Endothelial cell of umbilical vein (primary cell): Measurements from ENCODE around the gene PSMA6. TPM values are rescaled to one million over a fixed set of nuclear protein-coding genes. Genes with fewer than 3 reads are reported as not detected.
"Not testable (repeated sequence)": the region's sequence is repeated elsewhere in the genome, so short reads cannot be mapped to it uniquely, and the experiment has no call there.

ENCODE experiments used
- BruUV-seq: library from RNA; stranded (reverse); fragments of 400-500 nt; replicated peaks from 2 replicates; lab custom pipeline; 2021; lab: Mats Ljungman, UMichigan
- CTCF ChIA-PET: fragments of 300-600, 350-600 bp; sonication (Branson Sonifier 250); formaldehyde crosslinking; loops from one replicate; lab custom pipeline; 2021; ENCODE audit warnings: antibody characterized with exemption, inconsistent platforms; lab: Charles Lee
- POLR2A ChIA-PET: fragments of 300-600, 350-600 bp; sonication (Branson Sonifier 250); formaldehyde crosslinking; loops from one replicate; lab custom pipeline; 2021; ENCODE audit warnings: antibody characterized with exemption, inconsistent platforms; lab: Charles Lee
- DNase-seq: peaks from one replicate; pipeline ENCODE4 v3.0.0-alpha.2; 2011; ENCODE audit warnings: low read depth, low spot score
- FAIRE-seq: peaks from 2 replicates; lab custom pipeline; 2011; peaks lifted over from hg19 to GRCh38; lab: Jason Lieb, UNC
- H2AFZ ChIP-seq: 2 replicates; pipeline ENCODE4 v1.6.0; 2012; ENCODE audit warnings: low read depth, low read length, control low read depth, inconsistent platforms
- H3K27ac ChIP-seq: 2 replicates; pipeline ENCODE4 v1.5.1; 2011; ENCODE audit warnings: low read depth, mild to moderate bottlenecking, control low read depth, low read length, moderate library complexity; ENCODE audit not compliant: insufficient read depth
- H3K27me3 ChIP-seq, 2 experiments: 2 replicates each; pipeline versions ENCODE4 v1.6.0 to v1.6.1; 2011; ENCODE audit warnings: low read length in 2 of 2, mixed read lengths in 1 of 2; ENCODE audit not compliant: control insufficient read depth in 2 of 2, insufficient read depth in 2 of 2
- H3K36me3 ChIP-seq, 2 experiments: 2 replicates in 1 of 2; 3 replicates in 1 of 2; pipeline ENCODE4 v1.5.1; 2011; ENCODE audit warnings: low read length in 2 of 2, mild to moderate bottlenecking in 1 of 2, moderate library complexity in 1 of 2; ENCODE audit not compliant: control insufficient read depth in 2 of 2, insufficient read depth in 2 of 2; ENCODE audit errors: extremely low read depth in 1 of 2
- H3K4me1 ChIP-seq: 3 replicates; pipeline ENCODE4 v1.5.1; 2011; ENCODE audit warnings: mild to moderate bottlenecking, low read length; ENCODE audit not compliant: control insufficient read depth, insufficient read depth; ENCODE audit errors: extremely low read depth
- H3K4me2 ChIP-seq: 2 replicates; pipeline ENCODE4 v1.6.1; 2011; ENCODE audit warnings: low read length, control low read depth, mixed read lengths; ENCODE audit not compliant: insufficient read depth
- H3K4me3 ChIP-seq, 3 experiments: fragments of 200-600 bp in 1 of 3; sonication (generic), shearing (Covaris generic) in 1 of 3; replicated peaks in 1 of 3; 2 replicates each; pipeline ENCODE4 v1.5.1; 2011 to 2016; ENCODE audit warnings: control low read depth in 3 of 3, low read length in 3 of 3, mild to moderate bottlenecking in 2 of 3, inconsistent platforms in 1 of 3, low read depth in 1 of 3, moderate library complexity in 1 of 3; ENCODE audit not compliant: insufficient read depth in 1 of 3
- H3K79me2 ChIP-seq: 2 replicates; pipeline ENCODE4 v1.6.0; 2012; ENCODE audit warnings: low read length, inconsistent platforms; ENCODE audit not compliant: control insufficient read depth, insufficient read depth
- H3K9ac ChIP-seq: replicated peaks from 2 replicates; pipeline ENCODE3; 2011; ENCODE audit warnings: low read length, control low read depth; ENCODE audit not compliant: insufficient read depth; ENCODE audit errors: extremely low read depth
- H3K9me1 ChIP-seq: replicated peaks from 3 replicates; pipeline ENCODE4 v1.6.0; 2011; ENCODE audit warnings: mild to moderate bottlenecking, low read length; ENCODE audit not compliant: control insufficient read depth, insufficient read depth; ENCODE audit errors: extremely low read depth
- H3K9me3 ChIP-seq: replicated peaks from 2 replicates; pipeline ENCODE4 v1.5.1; 2012; ENCODE audit warnings: low read length, inconsistent platforms; ENCODE audit not compliant: control insufficient read depth, insufficient read depth
- H4K20me1 ChIP-seq: replicated peaks from 2 replicates; pipeline ENCODE3; 2011; ENCODE audit warnings: mild to moderate bottlenecking, low read length; ENCODE audit not compliant: control insufficient read depth, insufficient read depth; ENCODE audit errors: extremely low read depth
- CTCF ChIP-seq, 2 donors: IDR thresholded peaks; 1 replicate in 1 of 2; 2 replicates in 1 of 2; pipeline ENCODE4 v1.5.1; 2011; ENCODE audit warnings: low read length in 2 of 2, mild to moderate bottlenecking in 2 of 2, moderate library complexity in 2 of 2, control low read depth in 1 of 2, inconsistent platforms in 1 of 2, low read depth in 1 of 2; ENCODE audit not compliant: insufficient read depth in 1 of 2; ENCODE audit errors: extremely low read depth in 1 of 2
- MAX ChIP-seq: IDR thresholded peaks from 2 replicates; pipeline ENCODE4 v1.6.1; 2011; ENCODE audit not compliant: insufficient read depth, insufficient read length
- MYC ChIP-seq: IDR thresholded peaks from one replicate; pipeline ENCODE4 v1.6.1; 2011; ENCODE audit warnings: mild to moderate bottlenecking, low read depth, low read length
- dilution Hi-C: fragments of 300-500 bp; cut with MboI; formaldehyde crosslinking; loops from one replicate; pipeline ENCODE4 v1.15.0; 2019; ENCODE audit warnings: low sequenced_read_pairs; ENCODE audit not compliant: extremely low pct_ligation_motif_present
- intact Hi-C: fragments of 100-400 bp; cut with micrococcal nuclease; formaldehyde crosslinking; loops from one replicate; pipeline ENCODE4 v1.10.0; 2022
- polyA plus RNA-seq, 4 experiments: library from polyadenylated mRNA; depleted of rRNA in 3 of 4; stranded (reverse) in 3 of 4; unstranded in 1 of 4; fragments of >200 nt; gene quantifications; 2 replicates each; pipeline versions ENCODE4 v1.2.1 to v1.2.3, GENCODE V29; 2011 to 2012; ENCODE audit warnings: missing spikeins in 1 of 4
- total RNA-seq: library from RNA; stranded (reverse); gene quantifications from 2 replicates; pipeline ENCODE4 v1.2.3, GENCODE V29; 2021

The PSMA6 gene
- total and polyA plus RNA-seq, 2 donors (not counting 3 experiments of a cell fraction or from before 2014, with no cell fraction given), result 170 to 197 TPM

GRCh38 chr14:35347323-35348043, 55.3 kb downstream of the PSMA6 start:
- Histone ChIP-seq H3K36me3 (no peaks in the 10 kb centered on the region), H3K4me3 (no peak overlapping the region), H3K9ac (no peak overlapping the region), H3K4me2 (no peak overlapping the region), H2AFZ (no peak overlapping the region), H4K20me1 (no peaks in the 10 kb centered on the region), H3K27ac (no peak overlapping the region), H3K9me1 (no peaks in the 10 kb centered on the region), H3K9me3 (no peaks in the 10 kb centered on the region), H3K79me2 (no peaks in the 10 kb centered on the region), H3K27me3 (no peaks in the 10 kb centered on the region), H3K4me1 (peaks cover 6% of the 10 kb centered on the region)
- BruUV-seq, result no TSS peak
- intact Hi-C loops, result no loop called here
- TF ChIP-seq MAX, result no peak
- TF ChIP-seq MYC, result no peak
- no peak for TF ChIP-seq CTCF (IDR thresholded peaks at IDR 0.05; ENCODE audit: extremely low read depth in 1 of 2, insufficient read depth in 1 of 2, low read depth in 1 of 2, low read length in 2 of 2)
- FAIRE-seq, result no peak
- ChIA-PET CTCF (interaction anchor here (1.2 kb wide), 1 partner anchor 37 kb away, joined by 3 read pairs; no protein-coding TSS in a partner anchor), POLR2A (no interaction called here)
- no peak for DNase-seq
- dilution Hi-C loops, result no loop called here

GRCh38 chr14:35348044-35348380, 55.8 kb downstream of the PSMA6 start:
- not testable (repeated sequence) for FAIRE-seq

More at GRCh38 chr14:35348044-35348380, 55.8 kb downstream of the PSMA6 start:
- H3K9ac ChIP-seq, H3K36me3 ChIP-seq, H3K4me1 ChIP-seq, H3K27ac ChIP-seq, H3K4me2 ChIP-seq, H4K20me1 ChIP-seq, H3K9me3 ChIP-seq, DNase-seq, H3K9me1 ChIP-seq, CTCF ChIA-PET, BruUV-seq, POLR2A ChIA-PET, H3K27me3 ChIP-seq, dilution Hi-C loops, H2AFZ ChIP-seq, H3K79me2 ChIP-seq, intact Hi-C loops, H3K4me3 ChIP-seq: not testable (repeated sequence)
